ACHN (cell line): ENCODE measurements around the gene TRAPPC2L.

ENCODE experiments used
- DNase-seq: peaks from one replicate; pipeline ENCODE4 v3.0.0-alpha.2; 2015
- in situ Hi-C: cut with HindIII; loops from 2 replicates; pipeline ENCODE4 v1.10.0; 2017; ENCODE audit warnings: low sequenced_read_pairs, low pct_ligation_motif_present, low pct_unique_long_range_greater_than_20kb

The TRAPPC2L gene

GRCh38 chr16:88894681-88895300 lies 37.9 kb downstream of the TRAPPC2L start:
- in situ Hi-C loops = no loop called here
- DNase-seq = no peak

GRCh38 chr16:88895335-88895734 lies 38.4 kb downstream of the TRAPPC2L start:
- DNase-seq = no peak
- in situ Hi-C loops = no loop called here

GRCh38 chr16:88896238-88897070 lies 39.5 kb downstream of the TRAPPC2L start:
- no peak for DNase-seq
- in situ Hi-C loops = no loop called here

DNA sequence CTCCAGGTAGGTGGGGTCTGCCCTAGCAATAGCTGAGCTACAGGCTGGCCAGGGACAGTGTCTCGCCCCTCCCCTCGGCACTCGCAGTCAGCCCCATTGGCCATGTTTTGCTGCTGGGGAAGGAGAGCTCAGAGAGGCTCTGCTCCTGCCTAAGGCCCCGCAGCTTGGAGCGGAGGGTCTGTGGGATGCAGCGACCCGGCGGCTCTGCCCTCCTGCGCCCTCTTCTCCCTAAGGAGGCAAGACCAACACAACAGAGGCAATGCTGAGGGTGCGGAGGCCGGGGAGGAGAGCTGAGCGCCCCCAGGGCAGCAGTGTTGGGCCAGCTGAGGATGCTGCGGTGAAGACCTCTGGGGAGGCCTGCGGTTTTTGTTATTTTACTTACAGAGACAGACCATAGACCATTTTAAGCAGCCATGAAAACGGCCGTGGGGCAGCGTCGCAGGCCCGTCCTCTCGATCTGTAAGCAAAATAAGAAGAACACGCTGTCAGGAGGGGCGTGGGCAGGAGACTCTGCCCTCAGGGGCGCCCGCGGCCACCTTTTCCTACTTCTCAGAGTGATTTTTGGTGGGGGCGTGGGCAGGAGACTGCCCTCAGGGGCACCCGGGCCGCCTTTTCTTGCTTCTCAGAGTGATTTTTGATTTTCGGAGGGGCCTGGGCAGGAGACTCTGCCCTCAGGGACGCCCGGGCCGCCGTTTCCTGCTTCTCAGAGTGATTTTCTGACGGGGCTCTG lies 40.9 kb downstream of the TRAPPC2L start:
- DNase-seq = no peak
- in situ Hi-C loops = no loop called here

DNA sequence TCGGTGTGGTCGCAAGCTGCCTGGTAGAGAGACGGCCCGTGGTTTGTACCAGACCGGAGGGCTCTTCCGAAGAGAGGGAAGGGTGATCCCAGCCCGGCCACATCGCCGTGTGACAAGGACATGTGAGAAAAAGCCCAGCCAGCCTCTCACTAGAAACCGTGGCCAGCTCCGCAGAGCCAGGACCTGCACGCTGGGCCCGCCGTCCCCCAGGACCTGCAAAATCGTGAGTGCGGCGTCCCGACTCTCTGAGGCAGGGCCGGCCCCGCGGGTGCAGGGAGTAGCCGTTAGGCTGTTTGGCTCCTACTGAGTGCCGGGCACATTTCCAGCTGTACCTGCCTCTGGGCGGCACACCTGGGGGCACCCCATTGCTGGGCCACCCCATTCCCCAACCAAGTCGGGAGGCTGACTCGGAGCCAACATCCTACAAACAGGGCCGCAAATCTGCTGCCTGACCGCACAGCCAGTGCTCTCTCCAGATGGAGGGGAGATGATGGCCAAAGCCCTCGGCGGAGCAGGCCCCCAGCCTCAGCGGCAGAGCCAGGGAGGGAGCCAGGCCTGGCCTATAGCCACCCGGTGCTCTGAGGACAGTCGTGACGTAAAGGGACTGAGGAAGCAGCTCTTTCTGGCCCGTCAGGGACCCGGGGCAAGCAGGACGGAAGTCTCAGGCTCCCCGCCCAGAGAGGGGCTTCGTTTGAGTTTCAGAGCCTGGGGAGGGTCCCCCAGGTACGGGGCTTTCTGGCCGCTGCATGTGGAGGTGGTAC lies 43.2 kb downstream of the TRAPPC2L start:
- in situ Hi-C loops = no loop called here
- no peak for DNase-seq

DNA sequence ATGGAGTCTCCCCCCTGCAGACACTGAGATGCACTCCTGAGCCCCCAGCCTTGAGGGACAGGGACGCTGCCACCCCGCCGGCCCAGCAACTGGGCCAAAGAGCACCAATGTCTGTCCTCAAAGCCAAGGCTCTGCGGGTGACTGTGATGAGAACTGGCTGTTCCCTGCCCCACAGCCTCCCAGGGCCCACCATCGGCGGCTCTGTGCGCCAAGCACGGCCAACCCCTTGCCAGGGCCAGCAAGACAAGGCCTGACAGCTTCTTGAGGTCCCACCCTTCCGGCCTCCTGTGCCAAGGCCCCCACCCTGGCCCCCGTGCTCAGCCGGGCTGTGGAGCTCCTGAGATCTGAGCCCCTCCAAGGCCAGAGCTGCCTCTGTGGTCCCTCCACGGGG lies 43.7 kb downstream of the TRAPPC2L start:
- in situ Hi-C loops = no loop called here
- DNase-seq = no peak

GRCh38 chr16:88901718-88902337 lies 44.9 kb downstream of the TRAPPC2L start:
- DNase-seq = no peak
- in situ Hi-C loops = no loop called here

DNA sequence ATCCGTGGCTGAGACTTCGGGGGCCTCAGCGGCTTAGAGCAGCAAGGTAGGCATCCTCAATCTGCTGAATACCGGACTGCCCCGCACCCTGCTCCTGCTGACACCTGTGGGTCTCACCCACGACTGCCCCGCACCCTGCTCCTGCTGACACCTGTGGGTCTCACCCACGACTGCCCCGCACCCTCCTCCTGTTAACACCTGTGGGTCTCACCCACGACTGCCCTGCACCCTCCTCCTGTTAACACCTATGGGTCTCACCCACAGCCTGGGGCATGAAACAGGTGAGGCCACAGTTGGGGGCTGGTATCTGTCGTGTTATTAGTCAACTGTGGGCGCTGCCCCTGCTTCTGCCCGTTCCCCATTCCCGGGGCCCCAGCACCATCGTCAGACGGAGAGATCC lies 45.8 kb downstream of the TRAPPC2L start:
- DNase-seq = no peak
- in situ Hi-C loops = no loop called here

GRCh38 chr16:88903267-88903666 lies 46.3 kb downstream of the TRAPPC2L start:
- in situ Hi-C loops = no loop called here
- DNase-seq = no peak

- in situ Hi-C loops = no loop called here
- no peak for DNase-seq
These were observed 47.9 kb downstream of the TRAPPC2L start for GRCh38 chr16:88904676-88905365.

DNA sequence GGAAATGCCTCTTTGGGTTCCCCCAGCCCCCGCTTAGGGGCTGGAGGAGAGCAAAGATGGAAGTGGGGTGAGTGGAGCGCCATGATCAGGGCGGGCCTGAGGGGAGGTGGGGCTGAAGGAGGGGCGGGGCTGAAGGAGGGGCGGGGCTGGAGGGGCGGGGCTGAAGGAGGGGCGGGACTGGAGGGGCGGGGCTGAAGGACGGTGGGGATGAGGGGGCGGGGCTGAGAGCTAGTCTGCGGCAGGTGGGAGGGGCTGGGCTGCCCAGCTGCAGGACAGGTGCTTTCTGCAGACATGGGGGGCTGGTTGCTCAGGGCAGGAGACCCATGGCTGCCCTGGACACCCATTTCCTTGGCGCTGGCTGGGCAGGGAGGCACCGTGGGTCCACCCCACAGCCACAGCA lies 48.6 kb downstream of the TRAPPC2L start:
- DNase-seq = no peak
- in situ Hi-C loops = no loop called here

- in situ Hi-C loops = no loop called here
- DNase-seq = no peak
These were observed 49.1 kb downstream of the TRAPPC2L start for GRCh38 chr16:88906020-88906419.

DNA sequence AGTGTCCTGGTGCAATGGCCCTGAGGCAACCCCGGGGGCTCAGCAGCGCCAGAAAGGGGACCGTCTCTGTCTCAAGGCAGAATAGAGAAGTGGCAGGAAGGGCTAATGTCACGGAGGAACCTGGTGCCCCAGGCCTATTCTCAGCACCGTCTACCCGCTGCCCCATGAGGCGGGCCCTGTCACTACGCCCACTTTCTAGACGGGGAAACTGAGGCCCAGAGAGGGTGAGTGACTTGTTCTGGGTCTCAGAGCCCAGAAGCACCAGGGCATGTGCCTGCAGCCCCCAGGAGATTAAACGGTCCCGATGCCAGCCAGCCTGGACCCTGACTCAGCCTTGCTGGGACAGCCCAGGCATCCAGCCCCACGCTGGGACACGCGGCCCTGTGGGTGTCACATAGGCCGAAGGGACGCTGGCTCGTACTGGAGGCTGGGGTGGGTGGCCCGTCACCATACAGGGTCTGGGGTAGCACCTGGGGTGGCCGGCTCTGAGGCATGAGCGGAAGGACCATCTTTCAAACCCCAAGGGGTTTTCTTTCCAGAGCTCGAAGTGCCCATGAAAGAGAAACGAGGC lies 49.7 kb downstream of the TRAPPC2L start:
- in situ Hi-C loops = no loop called here
- no peak for DNase-seq

GRCh38 chr16:88907768-88908167 lies 50.8 kb downstream of the TRAPPC2L start:
- in situ Hi-C loops = no loop called here
- DNase-seq = peak; percentile 12

DNA sequence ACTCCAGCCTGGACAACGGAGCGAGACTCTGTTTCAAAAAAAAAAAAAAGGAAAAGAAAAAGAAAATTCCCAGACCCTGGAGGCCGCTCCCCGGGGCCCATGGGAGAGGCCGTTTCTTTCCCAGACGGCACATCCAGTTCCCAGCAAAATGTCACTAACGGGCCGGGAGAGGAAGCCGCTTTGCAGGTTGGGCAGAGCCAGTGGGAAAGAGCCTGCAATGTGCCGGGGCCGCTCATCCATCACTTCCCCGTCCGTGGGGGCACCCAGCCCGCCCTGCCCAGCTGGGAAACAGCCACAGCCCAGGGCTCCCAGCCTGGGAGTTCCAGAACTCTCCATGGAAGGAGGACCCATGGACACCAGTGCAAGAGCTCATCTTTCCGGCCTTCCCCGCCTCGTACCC lies 51.4 kb downstream of the TRAPPC2L start:
- in situ Hi-C loops = no loop called here
- no peak for DNase-seq

GRCh38 chr16:88909431-88910210 lies 52.7 kb downstream of the TRAPPC2L start:
- in situ Hi-C loops = no loop called here
- no peak for DNase-seq
